ENCODE measurements around the gene PRCC.
"Not testable (repeated sequence)": the region's sequence is repeated elsewhere in the genome, so short reads cannot be mapped to it uniquely, and the experiment has no call there.

PRCC gene

GRCh38 chr1:156760796-156761104 is 6.6 kb upstream of the PRCC start:
- DNase-seq (ENCODE audit: low read depth in 2 of 2), result no peak

- DNase-seq (ENCODE audit: low read depth in 2 of 2), result not testable (repeated sequence)
Observed at GRCh38 chr1:156765136-156765535, 2.2 kb upstream of the PRCC start.

GRCh38 chr1:156765666-156766065 is 1.7 kb upstream of the PRCC start:
- no peak for DNase-seq (ENCODE audit: low read depth in 2 of 2)

GRCh38 chr1:156766298-156767100 is 836 bp upstream of the PRCC start:
- DNase-seq (ENCODE audit: low read depth in 2 of 2), result no peak

GRCh38 chr1:156767879-156768604 is 707 bp downstream of the PRCC start:
- DNase-seq (ENCODE audit: low read depth in 2 of 2), result peak in 1 of 2 donors; percentile 21

- DNase-seq (ENCODE audit: low read depth in 2 of 2), result no peak
Observed at GRCh38 chr1:156768610-156769295, 1.4 kb downstream of the PRCC start.

- DNase-seq (ENCODE audit: low read depth in 2 of 2), result no peak
Observed at GRCh38 chr1:156772222-156772621, 4.9 kb downstream of the PRCC start.

- DNase-seq (ENCODE audit: low read depth in 2 of 2), result no peak
Observed at GRCh38 chr1:156772728-156773497, 5.6 kb downstream of the PRCC start.

- no peak for DNase-seq (ENCODE audit: low read depth in 2 of 2)
Observed at GRCh38 chr1:156773607-156774006, 6.3 kb downstream of the PRCC start.

- DNase-seq (ENCODE audit: low read depth in 2 of 2), result no peak
Observed at GRCh38 chr1:156775799-156776198, 8.5 kb downstream of the PRCC start.

- no peak for DNase-seq (ENCODE audit: low read depth in 2 of 2)
Observed at GRCh38 chr1:156776942-156777341, 9.6 kb downstream of the PRCC start.

GRCh38 chr1:156777573-156777972 is 10.2 kb downstream of the PRCC start:
- no peak for DNase-seq (ENCODE audit: low read depth in 2 of 2)

GRCh38 chr1:156781585-156782186 is 14.4 kb downstream of the PRCC start:
- DNase-seq (ENCODE audit: low read depth in 2 of 2), result no peak

- DNase-seq (ENCODE audit: low read depth in 2 of 2), result no peak
Observed at GRCh38 chr1:156785458-156785857, 18.1 kb downstream of the PRCC start.

GRCh38 chr1:156786640-156787039 is 19.3 kb downstream of the PRCC start:
- no peak for DNase-seq (ENCODE audit: low read depth in 2 of 2)

- DNase-seq (ENCODE audit: low read depth in 2 of 2), result no peak
Observed at GRCh38 chr1:156788136-156788535, 20.8 kb downstream of the PRCC start.

- no peak for DNase-seq (ENCODE audit: low read depth in 2 of 2)
Observed at GRCh38 chr1:156789621-156790318, 22.4 kb downstream of the PRCC start.

- DNase-seq (ENCODE audit: low read depth in 2 of 2), result no peak
Observed at GRCh38 chr1:156794506-156795373, 27.4 kb downstream of the PRCC start.

- DNase-seq (ENCODE audit: low read depth in 2 of 2), result no peak
Observed at GRCh38 chr1:156795374-156795733, 28.0 kb downstream of the PRCC start.

- no peak for DNase-seq (ENCODE audit: low read depth in 2 of 2)
Observed at GRCh38 chr1:156795787-156796186, 28.5 kb downstream of the PRCC start.
